Retinal pigment epithelial cell (primary cell): ENCODE results near the gene LIPC.

Experiments used
- DNase-seq: peaks from one replicate; pipeline ENCODE4 v3.0.0-alpha.2; 2010; ENCODE audit warnings: low read depth
- H3K4me3 ChIP-seq: 2 replicates; pipeline ENCODE4 v1.5.1; 2011; ENCODE audit warnings: mild to moderate bottlenecking, low read length, control low read depth, moderate library complexity
- CTCF ChIP-seq: conservative IDR thresholded peaks from 2 replicates; pipeline ENCODE4 v1.5.1; 2011; ENCODE audit warnings: low read depth, low read length, control low read depth, inconsistent platforms

The LIPC gene

GRCh38 chr15:58465866-58466517 lies 34.2 kb downstream of the LIPC start:
- TF ChIP-seq CTCF = no peak
- no peak for DNase-seq
- H3K4me3 ChIP-seq = no peak overlapping the region

GRCh38 chr15:58466566-58466965 lies 34.8 kb downstream of the LIPC start:
- no peak for TF ChIP-seq CTCF
- no peak for DNase-seq
- no peak overlapping the region for H3K4me3 ChIP-seq

GRCh38 chr15:58467121-58467721 lies 35.4 kb downstream of the LIPC start:
- DNase-seq = peak; percentile 88
- TF ChIP-seq CTCF = no peak

GRCh38 chr15:58467722-58468423 lies 36.1 kb downstream of the LIPC start:
- H3K4me3 ChIP-seq = no peak overlapping the region
- DNase-seq = peak; percentile 51
- TF ChIP-seq CTCF = no peak

More at GRCh38 chr15:58467121-58467721, 35.4 kb downstream of the LIPC start:
- H3K4me3 ChIP-seq = no peak overlapping the region

- peak; percentile 86 for DNase-seq
- TF ChIP-seq CTCF = no peak
- H3K4me3 ChIP-seq = no peak overlapping the region
Observed at GRCh38 chr15:58469432-58470353, 37.9 kb downstream of the LIPC start.

- no peak overlapping the region for H3K4me3 ChIP-seq
- TF ChIP-seq CTCF = no peak
- DNase-seq = no peak
Observed at GRCh38 chr15:58471348-58471747, 39.6 kb downstream of the LIPC start.
